Measurements from ENCODE around the gene PDAP1. TPM values are rescaled to one million over a fixed set of nuclear protein-coding genes. Genes with fewer than 3 reads are reported as not detected.
A peak's percentile ranks its signal among the peaks of the same experiment; 100 is the strongest.
"Not testable (repeated sequence)": the region's sequence is repeated elsewhere in the genome, so short reads cannot be mapped to it uniquely, and the experiment has no call there.

PDAP1 gene
- total RNA-seq, 1 donor from 2014 or later = 91.2 TPM

DNA sequence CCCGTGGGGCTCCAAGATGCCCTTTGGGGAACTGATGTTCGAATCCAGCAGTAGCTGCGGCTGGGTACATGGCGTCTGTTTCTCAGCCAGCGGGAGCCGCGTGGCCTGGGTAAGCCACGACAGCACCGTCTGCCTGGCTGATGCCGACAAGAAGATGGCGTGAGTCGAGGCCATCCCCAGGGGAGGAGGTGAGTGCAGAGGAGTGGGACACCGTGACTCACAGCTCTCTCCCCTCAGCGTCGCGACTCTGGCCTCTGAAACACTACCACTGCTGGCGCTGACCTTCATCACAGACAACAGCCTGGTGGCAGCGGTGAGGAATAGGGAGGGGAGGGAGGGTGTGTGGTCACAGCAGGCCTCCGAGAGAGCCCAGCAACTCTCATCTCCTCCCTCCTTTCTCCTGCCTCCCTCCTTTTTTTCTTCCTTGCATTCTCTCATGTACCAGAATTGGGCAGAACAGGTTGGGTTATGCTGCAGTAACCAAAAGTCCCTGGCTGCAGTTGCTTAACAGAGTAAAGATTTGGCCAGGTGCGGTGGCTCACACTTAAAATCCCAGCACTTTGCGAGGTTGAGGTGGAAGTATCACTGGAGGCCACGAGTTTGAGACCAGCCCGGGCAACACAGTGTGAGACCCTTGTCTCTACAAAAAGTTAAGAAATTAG is 17.3 kb downstream of the PDAP1 start:
- peaks cover 22% of the 10 kb centered on the region for H3K36me3 Mint-ChIP-seq (ENCODE audit: low read depth)
- H3K27ac Mint-ChIP-seq (ENCODE audit: unreplicated experiment) = no peak overlapping the region
- H3K27me3 Mint-ChIP-seq (ENCODE audit: low read depth) = no peaks in the 10 kb centered on the region
- DNase-seq (ENCODE audit: low spot score) = no peak
- peaks cover 10% of the 10 kb centered on the region for H3K4me1 Mint-ChIP-seq (ENCODE audit: low read depth)
- TF ChIP-seq CTCF (IDR thresholded peaks at IDR 0.05) = no peak
- no peaks in the 10 kb centered on the region for H3K9me3 Mint-ChIP-seq (ENCODE audit: low read depth)
- no peak overlapping the region for H3K4me3 Mint-ChIP-seq (ENCODE audit: unreplicated experiment)

DNA sequence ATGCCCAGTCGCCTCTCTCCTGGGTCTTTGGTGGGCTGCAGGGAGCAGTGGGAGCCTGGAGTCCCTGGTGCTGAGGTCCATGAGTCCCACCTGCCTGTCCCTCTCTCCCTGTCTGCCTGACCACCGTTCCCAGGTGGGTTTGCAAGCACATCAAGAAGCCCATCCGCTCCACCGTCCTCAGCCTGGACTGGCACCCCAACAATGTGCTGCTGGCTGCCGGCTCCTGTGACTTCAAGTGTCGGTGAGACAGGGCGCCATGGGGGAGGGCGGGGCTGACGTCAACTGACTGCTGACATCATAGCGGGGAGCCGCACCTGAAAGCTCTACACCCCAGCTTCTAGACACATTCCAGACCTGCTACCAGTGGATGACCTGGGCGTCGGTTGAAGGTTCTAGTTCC is 18.6 kb downstream of the PDAP1 start:
- no peak for TF ChIP-seq CTCF (IDR thresholded peaks at IDR 0.05)
- no peak overlapping the region for H3K4me3 Mint-ChIP-seq (ENCODE audit: unreplicated experiment)
- DNase-seq (ENCODE audit: low spot score) = no peak
- no peaks in the 10 kb centered on the region for H3K27me3 Mint-ChIP-seq (ENCODE audit: low read depth)
- H3K36me3 Mint-ChIP-seq (ENCODE audit: low read depth) = peaks cover 20% of the 10 kb centered on the region
- H3K27ac Mint-ChIP-seq (ENCODE audit: unreplicated experiment) = no peak overlapping the region
- no peaks in the 10 kb centered on the region for H3K9me3 Mint-ChIP-seq (ENCODE audit: low read depth)
- H3K4me1 Mint-ChIP-seq (ENCODE audit: low read depth) = peaks cover 10% of the 10 kb centered on the region

- Mint-ChIP-seq H3K4me1 (ENCODE audit: low read depth) (peaks cover 1% of the 10 kb centered on the region), H3K36me3 (ENCODE audit: low read depth) (peaks cover 17% of the 10 kb centered on the region), H3K9me3 (ENCODE audit: low read depth) (no peaks in the 10 kb centered on the region), H3K27me3 (ENCODE audit: low read depth) (no peaks in the 10 kb centered on the region), H3K4me3 (ENCODE audit: unreplicated experiment) (no peak overlapping the region), H3K27ac (ENCODE audit: unreplicated experiment) (no peak overlapping the region)
- no peak for DNase-seq (ENCODE audit: low spot score)
- no peak for TF ChIP-seq CTCF (IDR thresholded peaks at IDR 0.05)
Measured at GRCh38 chr7:99387912-99388311, 20.5 kb downstream of the PDAP1 start.

DNA sequence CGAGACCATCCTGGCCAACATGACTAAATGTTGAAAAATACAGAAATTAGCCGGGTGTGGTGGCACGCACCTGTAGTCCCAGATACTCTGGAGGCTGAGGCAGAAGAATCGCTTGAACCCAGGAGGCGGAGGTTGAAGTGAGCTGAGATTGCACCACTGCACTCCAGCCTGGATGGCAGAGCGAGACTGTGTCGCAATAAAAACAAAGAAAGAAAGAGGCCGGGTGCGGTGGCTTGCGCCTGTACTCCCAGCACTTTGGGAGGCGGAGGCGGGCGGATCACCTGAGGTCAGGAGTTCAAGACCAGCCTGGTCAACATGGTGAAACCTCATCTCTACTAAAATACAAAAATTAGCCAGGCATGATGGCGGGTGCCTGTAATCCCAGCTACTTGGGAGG is 21.2 kb downstream of the PDAP1 start:
- DNase-seq (ENCODE audit: low spot score); H3K27me3 Mint-ChIP-seq (ENCODE audit: low read depth); H3K9me3 Mint-ChIP-seq (ENCODE audit: low read depth); H3K27ac Mint-ChIP-seq (ENCODE audit: unreplicated experiment); H3K4me3 Mint-ChIP-seq (ENCODE audit: unreplicated experiment); H3K4me1 Mint-ChIP-seq (ENCODE audit: low read depth): not testable (repeated sequence)
- peak; percentile 5 for TF ChIP-seq CTCF (IDR thresholded peaks at IDR 0.05)
- H3K36me3 Mint-ChIP-seq (ENCODE audit: low read depth) = peaks cover 17% of the 10 kb centered on the region

DNA sequence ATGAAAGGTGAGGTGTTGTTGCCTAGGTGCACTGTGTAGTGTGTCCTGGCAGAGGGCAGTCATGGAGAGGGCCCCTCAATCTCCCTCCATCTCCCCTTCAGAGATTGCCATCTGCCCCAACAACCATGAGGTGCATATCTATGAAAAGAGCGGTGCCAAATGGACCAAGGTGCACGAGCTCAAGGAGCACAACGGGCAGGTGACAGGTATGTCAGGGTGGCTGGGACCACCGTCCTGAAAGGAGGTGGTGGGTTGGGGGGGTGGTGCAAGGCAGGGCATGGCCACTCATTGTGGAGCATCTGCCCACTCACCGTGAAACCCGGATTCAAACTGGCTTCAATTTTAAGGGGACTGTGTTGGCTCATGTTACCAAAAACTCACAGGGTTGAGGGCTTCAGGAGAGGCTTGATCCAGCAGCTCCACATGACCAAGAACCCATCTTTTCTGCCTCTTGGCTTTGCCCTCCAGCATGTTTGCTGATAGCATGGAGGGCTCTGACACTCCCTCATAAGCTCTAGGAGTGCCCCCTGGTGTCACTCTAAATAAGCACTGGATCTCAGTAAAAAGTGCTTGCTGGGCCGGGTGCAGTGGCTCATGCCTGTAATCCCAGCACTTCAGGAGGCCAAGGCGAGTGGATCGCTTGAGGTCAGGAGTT is 21.7 kb downstream of the PDAP1 start:
- H3K36me3 Mint-ChIP-seq (ENCODE audit: low read depth) = peaks cover 15% of the 10 kb centered on the region
- no peak overlapping the region for H3K4me3 Mint-ChIP-seq (ENCODE audit: unreplicated experiment)
- H3K4me1 Mint-ChIP-seq (ENCODE audit: low read depth) = no peaks in the 10 kb centered on the region
- no peaks in the 10 kb centered on the region for H3K9me3 Mint-ChIP-seq (ENCODE audit: low read depth)
- no peaks in the 10 kb centered on the region for H3K27me3 Mint-ChIP-seq (ENCODE audit: low read depth)
- no peak for DNase-seq (ENCODE audit: low spot score)
- H3K27ac Mint-ChIP-seq (ENCODE audit: unreplicated experiment) = no peak overlapping the region
- TF ChIP-seq CTCF (IDR thresholded peaks at IDR 0.05) = peak; percentile 63
